H9 (cell line): ENCODE data around the gene NME4. TPM values are rescaled to one million over a fixed set of nuclear protein-coding genes. Genes with fewer than 3 reads are reported as not detected.
A peak's percentile ranks its signal among the peaks of the same experiment; 100 is the strongest.

Source experiments
- DNase-seq: peaks from one replicate; pipeline ENCODE4 v3.0.0-alpha.2; 2017
- H2AFZ ChIP-seq: one replicate; pipeline ENCODE4 v1.6.1; 2013; ENCODE audit warnings: mild to moderate bottlenecking, low read length, control low read depth, moderate library complexity
- H2AK5ac ChIP-seq: 2 replicates; pipeline ENCODE4 v1.6.1; 2013; ENCODE audit warnings: low read length, control low read depth, mixed read lengths; ENCODE audit not compliant: insufficient read length
- H2BK120ac ChIP-seq: one replicate; pipeline ENCODE4 v1.6.1; 2013; ENCODE audit warnings: low read depth, mild to moderate bottlenecking, low read length, control low read depth, inconsistent platforms; ENCODE audit not compliant: poor library complexity, severe bottlenecking
- H2BK12ac ChIP-seq: 2 replicates; pipeline ENCODE4 v1.6.1; 2013; ENCODE audit warnings: low read length, control low read depth, mixed read lengths, low read depth; ENCODE audit not compliant: insufficient read length
- H2BK15ac ChIP-seq: 2 replicates; pipeline ENCODE4 v1.6.1; 2013; ENCODE audit warnings: low read depth, low read length, control low read depth
- H2BK20ac ChIP-seq: one replicate; pipeline ENCODE4 v1.6.1; 2013; ENCODE audit warnings: low read depth, mild to moderate bottlenecking, low read length, control low read depth, inconsistent platforms; ENCODE audit not compliant: poor library complexity, severe bottlenecking
- H2BK5ac ChIP-seq: 2 replicates; pipeline ENCODE4 v1.6.1; 2013; ENCODE audit warnings: low read length, control low read depth, mixed read lengths; ENCODE audit not compliant: insufficient read length
- H3K14ac ChIP-seq: 2 replicates; pipeline ENCODE4 v1.6.1; 2013; ENCODE audit warnings: low read length, control low read depth; ENCODE audit not compliant: insufficient read depth
- H3K18ac ChIP-seq: 2 replicates; pipeline ENCODE4 v1.6.1; 2013; ENCODE audit warnings: low read depth, mild to moderate bottlenecking, mixed read lengths, low read length, control low read depth; ENCODE audit not compliant: insufficient read length
- H3K23ac ChIP-seq: 2 replicates; pipeline ENCODE4 v1.6.1; 2013; ENCODE audit warnings: low read length, control low read depth, mixed read lengths, low read depth; ENCODE audit not compliant: insufficient read length
- H3K23me2 ChIP-seq: 2 replicates; pipeline ENCODE4 v1.6.1; 2013; ENCODE audit warnings: low read depth, mild to moderate bottlenecking, mixed read lengths, low read length, control low read depth; ENCODE audit not compliant: insufficient read length, poor library complexity, severe bottlenecking
- H3K27ac ChIP-seq: 2 replicates; pipeline ENCODE4 v1.5.1; 2013; ENCODE audit warnings: low read length, control low read depth, mixed read lengths, low read depth; ENCODE audit not compliant: insufficient read length
- H3K27me3 ChIP-seq: 2 replicates; pipeline ENCODE4 v1.6.1; 2013; ENCODE audit warnings: low read length, control low read depth, inconsistent platforms; ENCODE audit not compliant: insufficient read depth
- H3K4ac ChIP-seq: 2 replicates; pipeline ENCODE4 v1.6.1; 2013; ENCODE audit warnings: low read depth, mild to moderate bottlenecking, control low read depth, inconsistent platforms, low read length, moderate library complexity
- H3K4me1 ChIP-seq: 2 replicates; pipeline ENCODE4 v1.6.1; 2013; ENCODE audit warnings: low read length, control low read depth, inconsistent platforms; ENCODE audit not compliant: insufficient read depth
- H3K4me2 ChIP-seq: 2 replicates; pipeline ENCODE4 v1.6.1; 2013; ENCODE audit warnings: low read length, control low read depth, mixed read lengths; ENCODE audit not compliant: insufficient read length, insufficient read depth
- H3K56ac ChIP-seq: 2 replicates; pipeline ENCODE4 v1.6.1; 2013; ENCODE audit warnings: low read depth, mild to moderate bottlenecking, mixed read lengths, low read length, control low read depth; ENCODE audit not compliant: insufficient read length
- H3K79me1 ChIP-seq: 2 replicates; pipeline ENCODE4 v1.6.1; 2013; ENCODE audit warnings: low read depth, mild to moderate bottlenecking, moderate library complexity, low read length, control low read depth, inconsistent platforms; ENCODE audit not compliant: insufficient read depth, poor library complexity, severe bottlenecking
- H3K79me2 ChIP-seq: 2 replicates; pipeline ENCODE4 v1.6.1; 2013; ENCODE audit warnings: low read length, control low read depth, inconsistent platforms; ENCODE audit not compliant: insufficient read depth
- H3K9ac ChIP-seq: 2 replicates; pipeline ENCODE4 v1.6.1; 2013; ENCODE audit warnings: low read length, control low read depth, mixed read lengths; ENCODE audit not compliant: insufficient read length; ENCODE audit errors: extremely low read depth
- H3K9me3 ChIP-seq: one replicate; pipeline ENCODE4 v1.6.1; 2013; ENCODE audit warnings: low read depth, low read length, inconsistent platforms; ENCODE audit not compliant: control insufficient read depth
- H3T11ph ChIP-seq: one replicate; pipeline ENCODE4 v1.6.1; 2013; ENCODE audit warnings: mild to moderate bottlenecking, low read length, control low read depth, inconsistent platforms
- H4K20me1 ChIP-seq: one replicate; pipeline ENCODE4 v1.6.1; 2013; ENCODE audit not compliant: control insufficient read depth, insufficient read length, insufficient read depth
- H4K5ac ChIP-seq: 2 replicates; pipeline ENCODE4 v1.6.1; 2013; ENCODE audit warnings: low read depth, mild to moderate bottlenecking, mixed read lengths, low read length, control low read depth; ENCODE audit not compliant: insufficient read length
- H4K8ac ChIP-seq: replicated peaks from 2 replicates; pipeline ENCODE4 v1.6.1; 2013; ENCODE audit warnings: low read length, control low read depth, mixed read lengths, low read depth; ENCODE audit not compliant: insufficient read length
- H4K91ac ChIP-seq: 2 replicates; pipeline ENCODE4 v1.6.1; 2013; ENCODE audit warnings: low read depth, mild to moderate bottlenecking, moderate library complexity, mixed read lengths, low read length, control low read depth; ENCODE audit not compliant: insufficient read length
- H3K27ac Mint-ChIP-seq, 3 experiments: 2 replicates in 2 of 3; 3 replicates in 1 of 3; pipeline ENCODE4 v1.8.0; 2020 to 2021; ENCODE audit warnings: mixed read lengths in 3 of 3, mild to moderate bottlenecking in 1 of 3, moderate library complexity in 1 of 3
- H3K27me3 Mint-ChIP-seq: 2 replicates; pipeline ENCODE4 v1.8.0; 2021; ENCODE audit warnings: low read depth, mild to moderate bottlenecking, moderate library complexity, mixed read lengths
- H3K36me3 Mint-ChIP-seq, 3 experiments: 2 replicates in 2 of 3; 3 replicates in 1 of 3; pipeline ENCODE4 v1.8.0; 2020 to 2021; ENCODE audit warnings: low read depth in 3 of 3, mixed read lengths in 3 of 3; ENCODE audit not compliant: insufficient read depth in 1 of 3
- H3K4me1 Mint-ChIP-seq, 2 experiments: 2 replicates each; pipeline ENCODE4 v1.8.0; 2020; ENCODE audit warnings: mixed read lengths in 2 of 2
- H3K4me3 Mint-ChIP-seq, 2 experiments: 2 replicates in 1 of 2; 3 replicates in 1 of 2; pipeline ENCODE4 v1.8.0; 2020 to 2021; ENCODE audit warnings: mild to moderate bottlenecking in 2 of 2, mixed read lengths in 2 of 2, moderate library complexity in 1 of 2
- H3K9me3 Mint-ChIP-seq, 2 experiments: 2 replicates in 1 of 2; 3 replicates in 1 of 2; pipeline ENCODE4 v1.8.0; 2020; ENCODE audit warnings: mild to moderate bottlenecking in 2 of 2, mixed read lengths in 2 of 2, moderate library complexity in 1 of 2
- WGBS: extraction: QIAGEN DNeasy Blood & Tissue Kit; methylation state at CpG from one replicate; pipeline ENCODE4 v1.1.7; 2013; ENCODE audit warnings: missing lambda C conversion rate, low lambda C conversion rate, mixed read lengths; ENCODE audit not compliant: insufficient read length; ENCODE audit errors: extremely low coverage; 5-methylcytosine and 5-hydroxymethylcytosine counted together
- total RNA-seq: library from RNA; stranded (reverse); gene quantifications from 2 replicates; pipeline ENCODE4 v1.2.1, GENCODE V29; 2021
- TF ChIP-seq, protein P1 (sequence below): fragments of 200-600 bp; sonication (generic); conservative IDR thresholded peaks from 3 replicates; pipeline ENCODE4 v1.8.0; 2021; ENCODE audit warnings: antibody characterized with exemption, mild to moderate bottlenecking

The NME4 gene
- total RNA-seq, 1 experiment from 2014 or later, result 320 TPM

DNA sequence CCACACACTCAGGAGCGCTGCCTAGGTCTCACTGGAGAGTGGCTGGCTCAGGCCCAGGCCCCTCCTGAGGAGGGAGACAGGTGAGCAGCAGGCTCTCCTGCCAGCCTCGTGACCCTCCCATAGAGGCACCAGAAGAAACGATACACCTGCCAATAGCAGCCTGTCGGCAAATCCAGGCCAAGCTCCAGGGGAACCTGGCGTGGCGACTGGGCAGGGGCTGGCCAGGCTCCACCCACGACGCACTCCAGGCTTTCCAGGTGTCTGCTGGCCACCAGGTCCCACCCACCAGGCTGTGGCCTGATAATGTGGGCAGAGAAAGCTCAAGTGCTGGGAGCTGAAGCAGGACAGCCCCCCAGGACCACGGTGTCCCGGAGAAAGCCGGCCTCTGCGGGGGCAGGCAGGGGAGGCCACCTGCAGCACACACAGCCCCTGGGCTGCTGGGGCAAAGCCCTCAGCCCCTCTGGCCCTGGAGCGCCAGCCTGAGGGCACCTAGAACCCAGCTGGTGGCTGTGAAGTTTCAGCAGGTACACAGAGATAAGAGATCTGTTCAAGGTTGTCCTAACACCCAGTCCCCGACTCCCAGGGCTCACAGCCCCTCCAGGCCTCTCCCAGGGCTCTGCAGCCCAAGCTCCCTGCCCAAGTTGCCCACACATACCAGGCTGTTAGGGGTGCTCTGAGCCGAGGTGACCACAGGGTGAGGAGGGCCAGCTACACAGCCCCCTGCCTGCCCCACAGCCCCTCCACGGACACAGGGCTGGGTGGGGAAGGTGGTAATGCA, 17.6 kb upstream of the NME4 start:
- no peak overlapping the region for H2AFZ ChIP-seq
- H3K79me1 ChIP-seq, result no peaks in the 10 kb centered on the region
- H3K9me3 Mint-ChIP-seq, result no peaks in the 10 kb centered on the region
- no peaks in the 10 kb centered on the region for H4K20me1 ChIP-seq
- H3K27ac Mint-ChIP-seq, result peak overlapping the region in 1 of 3 experiments; percentile 48; a peak in 1 of 7 replicates
- H3K27me3 ChIP-seq, result no peaks in the 10 kb centered on the region
- no peak overlapping the region for H4K5ac ChIP-seq
- no peak overlapping the region for H2BK15ac ChIP-seq
- H3K4me1 ChIP-seq, result no peaks in the 10 kb centered on the region; the same call in 1 of the 2 replicates
- peak overlapping the region; percentile 1 for H3K4me2 ChIP-seq
- no peak overlapping the region for H3K23ac ChIP-seq
- no CpG with 5 or more reads among the region's 16 CpGs for WGBS
- no peak overlapping the region for H3K14ac ChIP-seq
- H4K91ac ChIP-seq, result no peak overlapping the region
- peaks cover 0 to 25% (median 5%) of the 10 kb centered on the region in 3 experiments; a peak in 6 of 7 replicates for H3K36me3 Mint-ChIP-seq
- H2AK5ac ChIP-seq, result no peak overlapping the region
- no peaks in the 10 kb centered on the region for H3K9me3 ChIP-seq
- H3K23me2 ChIP-seq, result peaks cover 9% of the 10 kb centered on the region
- H3T11ph ChIP-seq, result no peak overlapping the region
- H3K4ac ChIP-seq, result no peak overlapping the region
- H3K4me3 Mint-ChIP-seq, result peak overlapping the region; percentile 81 to 88
- no peak overlapping the region for H4K8ac ChIP-seq
- no peak overlapping the region for H2BK120ac ChIP-seq
- peak; percentile 98 for DNase-seq
- H3K79me2 ChIP-seq, result no peaks in the 10 kb centered on the region; the same call in 1 of the 2 replicates
- H3K27ac ChIP-seq, result no peak overlapping the region
- no peak overlapping the region for H3K9ac ChIP-seq
- no peak overlapping the region for H2BK5ac ChIP-seq
- H2BK12ac ChIP-seq, result no peak overlapping the region
- TF ChIP-seq, protein P1, sequence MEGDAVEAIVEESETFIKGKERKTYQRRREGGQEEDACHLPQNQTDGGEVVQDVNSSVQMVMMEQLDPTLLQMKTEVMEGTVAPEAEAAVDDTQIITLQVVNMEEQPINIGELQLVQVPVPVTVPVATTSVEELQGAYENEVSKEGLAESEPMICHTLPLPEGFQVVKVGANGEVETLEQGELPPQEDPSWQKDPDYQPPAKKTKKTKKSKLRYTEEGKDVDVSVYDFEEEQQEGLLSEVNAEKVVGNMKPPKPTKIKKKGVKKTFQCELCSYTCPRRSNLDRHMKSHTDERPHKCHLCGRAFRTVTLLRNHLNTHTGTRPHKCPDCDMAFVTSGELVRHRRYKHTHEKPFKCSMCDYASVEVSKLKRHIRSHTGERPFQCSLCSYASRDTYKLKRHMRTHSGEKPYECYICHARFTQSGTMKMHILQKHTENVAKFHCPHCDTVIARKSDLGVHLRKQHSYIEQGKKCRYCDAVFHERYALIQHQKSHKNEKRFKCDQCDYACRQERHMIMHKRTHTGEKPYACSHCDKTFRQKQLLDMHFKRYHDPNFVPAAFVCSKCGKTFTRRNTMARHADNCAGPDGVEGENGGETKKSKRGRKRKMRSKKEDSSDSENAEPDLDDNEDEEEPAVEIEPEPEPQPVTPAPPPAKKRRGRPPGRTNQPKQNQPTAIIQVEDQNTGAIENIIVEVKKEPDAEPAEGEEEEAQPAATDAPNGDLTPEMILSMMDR, result no peak
- no peak overlapping the region for H3K18ac ChIP-seq
- H3K27me3 Mint-ChIP-seq, result peaks cover 3% of the 10 kb centered on the region; the same call in 1 of the 2 replicates
- no peak overlapping the region for H2BK20ac ChIP-seq
- H3K56ac ChIP-seq, result no peak overlapping the region
- peaks cover 20 to 41% of the 10 kb centered on the region in 2 experiments for H3K4me1 Mint-ChIP-seq
